NCI-H2107 treated with DMSO at 0.1 percent for 48 hours (cell line): Measurements from ENCODE around the gene C5orf15.

Source experiments
- DNase-seq: peaks from one replicate; lab custom pipeline; 2025; ENCODE audit not compliant: unreplicated experiment; lab: John Stamatoyannopoulos, UW

C5orf15 gene

DNA sequence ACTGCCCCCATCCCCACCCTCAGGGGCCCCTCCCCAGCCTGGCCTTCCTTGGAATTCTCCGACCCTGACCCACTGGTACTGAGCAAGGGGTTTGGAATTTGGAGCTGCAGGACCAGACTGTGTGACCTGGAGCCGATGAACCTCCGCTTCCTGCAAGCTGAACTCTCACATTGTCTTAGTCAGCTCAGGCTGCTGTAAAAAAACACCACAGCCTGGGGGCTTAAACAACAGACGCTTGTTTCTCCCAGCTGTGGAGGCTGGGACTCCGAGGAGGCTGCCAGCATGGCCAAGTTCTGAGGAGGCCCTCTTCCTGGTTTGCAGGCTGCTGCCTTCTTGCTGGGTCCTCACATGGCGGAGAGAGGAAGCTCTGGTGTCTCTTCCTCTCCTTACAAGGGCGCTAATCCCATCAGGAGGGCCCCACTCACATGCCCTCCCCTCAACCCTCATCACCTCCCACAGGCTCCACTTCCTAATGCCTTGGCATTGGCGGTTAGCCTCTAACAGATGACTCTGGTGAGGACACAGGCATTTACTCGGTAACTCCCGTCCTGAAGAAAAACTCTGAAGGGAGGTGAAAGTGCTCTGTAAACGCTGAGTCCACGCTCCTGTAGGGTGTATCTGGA lies 42.4 kb downstream of the C5orf15 start:
- no peak for DNase-seq

DNA sequence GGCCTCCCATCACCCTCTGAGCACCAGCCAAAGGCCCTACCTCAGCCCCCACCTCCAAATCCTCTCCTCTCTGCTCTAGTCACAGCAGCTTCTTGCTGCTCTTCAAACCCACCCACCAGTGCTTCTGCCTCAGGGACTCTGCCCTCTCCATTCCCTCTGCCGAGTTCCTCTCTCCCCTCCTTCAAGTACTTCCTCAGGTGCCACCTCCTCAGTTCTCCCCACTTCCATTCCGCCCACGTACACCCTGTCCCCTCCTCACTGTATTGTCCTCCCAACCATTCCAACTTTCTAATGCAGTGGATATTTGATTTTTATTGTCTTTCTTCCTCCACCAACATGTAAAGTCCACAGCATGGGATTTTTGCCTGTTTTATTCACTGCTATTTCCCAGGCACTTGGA lies 43.2 kb downstream of the C5orf15 start:
- DNase-seq, result no peak

DNA sequence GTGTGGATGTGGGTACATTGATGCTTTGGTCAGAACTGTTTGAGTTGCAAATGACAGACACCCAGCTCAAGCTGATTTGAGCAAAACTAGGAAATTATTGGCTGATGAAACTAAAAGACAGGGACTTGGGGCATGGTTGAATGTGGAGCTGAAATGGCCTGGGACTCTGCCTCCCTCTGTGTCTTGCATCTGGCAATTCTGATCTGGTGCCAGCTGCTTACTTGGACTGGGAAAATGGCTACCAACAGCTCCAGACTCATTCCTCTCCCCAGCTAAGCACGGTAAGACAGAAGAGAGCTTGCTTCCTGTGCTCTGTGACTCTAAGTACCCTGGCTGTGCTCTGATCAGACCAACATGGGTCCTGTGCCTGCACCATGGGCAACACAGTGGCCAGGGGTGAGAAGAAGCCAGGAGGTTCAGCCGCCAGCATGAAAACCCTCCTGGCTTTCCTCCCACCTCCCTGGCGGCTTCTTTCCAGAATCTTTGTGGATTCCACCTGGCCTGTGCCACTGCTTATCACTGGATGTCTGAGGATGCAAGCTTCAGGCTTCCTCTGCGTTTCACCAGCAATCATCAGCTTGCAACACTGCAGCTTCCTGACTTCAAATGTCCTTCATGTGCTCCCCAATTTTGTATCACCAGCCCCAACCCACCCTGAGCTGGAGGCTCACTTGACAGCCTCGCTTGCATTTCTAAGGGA lies 44.1 kb downstream of the C5orf15 start:
- DNase-seq, result no peak

DNA sequence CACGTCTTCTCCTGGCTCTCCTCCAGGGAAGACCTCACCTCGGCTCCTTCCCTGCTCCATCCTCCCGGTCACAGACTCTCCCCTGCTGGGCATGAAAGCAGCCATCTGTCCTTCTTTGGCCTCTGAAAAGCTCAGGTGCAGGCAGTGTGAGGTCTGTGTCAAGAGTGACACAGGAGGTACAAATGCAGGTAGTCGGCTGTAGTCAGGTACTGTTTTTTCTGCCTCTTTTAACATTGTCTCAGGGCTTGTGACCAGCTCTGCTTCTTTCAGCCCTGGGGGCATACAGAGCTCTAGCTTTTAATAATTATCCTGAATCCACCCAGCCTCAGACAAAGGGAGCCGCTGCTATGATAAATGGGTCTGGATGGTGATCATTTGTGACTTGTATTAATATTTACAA lies 46.4 kb downstream of the C5orf15 start:
- no peak for DNase-seq

DNA sequence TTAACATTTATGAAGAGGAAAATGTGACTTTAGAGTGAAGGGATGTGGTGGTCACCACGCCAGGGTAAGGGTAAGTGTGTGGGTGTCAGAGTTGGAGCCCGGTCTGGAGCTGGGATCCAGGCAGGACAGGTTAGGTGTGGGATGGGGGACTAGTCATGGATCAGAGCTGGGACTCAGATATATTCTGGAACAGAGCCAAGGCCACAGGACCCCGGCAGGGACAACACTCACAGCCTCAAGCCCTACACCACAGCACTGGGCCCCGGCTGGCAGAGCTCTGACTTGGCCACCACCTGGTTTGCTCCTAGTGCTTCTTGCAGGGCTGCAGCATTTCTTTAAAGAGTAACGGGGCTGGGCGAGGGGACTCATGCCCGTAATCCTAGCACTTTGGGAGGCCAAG lies 47.4 kb downstream of the C5orf15 start:
- DNase-seq, result no peak

DNA sequence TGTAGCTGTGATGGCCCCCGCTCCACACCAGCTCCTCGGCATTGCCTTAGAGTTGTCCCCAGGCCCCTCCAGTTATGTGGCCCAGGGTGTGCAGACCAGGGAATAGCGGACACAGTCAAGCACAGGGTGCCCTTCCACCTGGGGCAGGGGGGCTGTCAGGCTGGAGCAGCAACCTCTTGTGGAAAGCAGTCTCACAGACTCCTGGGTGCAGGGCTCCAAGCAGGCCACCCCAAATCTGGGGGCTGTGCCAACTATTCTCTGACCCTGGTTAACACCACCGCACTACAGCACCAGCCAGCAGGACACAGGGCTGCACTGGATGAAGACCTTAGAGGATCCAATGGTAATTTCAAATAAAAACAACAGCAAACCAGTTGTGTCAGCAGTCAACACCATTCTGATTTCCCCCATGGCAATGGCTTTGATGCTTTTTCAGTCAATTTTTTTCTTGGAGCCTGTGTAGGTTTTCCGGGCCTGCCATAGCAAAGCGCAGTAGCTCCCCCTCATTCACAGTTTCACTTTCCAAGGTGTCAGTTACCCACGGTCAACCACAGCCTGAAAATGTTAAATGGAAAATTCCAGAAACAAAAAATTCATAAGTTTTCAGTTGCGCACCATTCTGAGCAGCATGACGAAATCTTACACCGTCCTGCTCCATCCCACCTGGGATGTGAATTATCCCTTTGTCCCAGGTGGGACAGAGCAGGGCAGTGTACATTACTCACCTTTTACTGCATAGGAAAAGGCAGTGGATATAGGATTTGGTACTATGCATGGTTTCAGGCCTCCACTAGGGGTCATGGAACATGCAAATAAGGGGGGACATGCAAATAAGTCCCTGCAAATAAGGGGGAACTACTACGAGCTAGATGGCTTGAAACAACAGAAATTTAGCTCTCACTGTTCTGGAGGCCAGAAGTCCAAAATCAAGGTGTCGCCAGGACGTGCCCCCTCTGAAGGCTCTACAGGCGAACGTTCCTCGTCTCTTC lies 49.0 kb downstream of the C5orf15 start:
- DNase-seq, result no peak

DNA sequence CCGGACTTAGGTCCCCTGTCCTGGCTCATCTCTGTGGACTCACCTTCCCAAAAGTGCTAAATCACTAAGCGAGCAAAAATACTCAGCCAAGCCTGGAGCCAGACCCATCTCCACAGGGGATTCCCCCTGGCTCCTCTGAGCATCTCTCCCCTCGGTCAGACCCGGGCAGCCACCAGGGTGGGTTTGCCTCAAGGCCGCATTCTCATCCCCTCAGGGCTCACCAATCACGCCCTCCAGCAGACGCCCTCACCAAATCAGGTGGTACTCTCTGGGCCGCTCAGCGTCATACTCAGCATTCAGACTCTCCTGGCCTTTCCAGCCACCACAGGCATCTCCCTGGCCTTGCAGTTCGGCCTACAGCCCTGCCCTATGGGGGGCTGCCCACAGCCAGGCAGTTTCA lies 49.7 kb downstream of the C5orf15 start:
- no peak for DNase-seq

DNA sequence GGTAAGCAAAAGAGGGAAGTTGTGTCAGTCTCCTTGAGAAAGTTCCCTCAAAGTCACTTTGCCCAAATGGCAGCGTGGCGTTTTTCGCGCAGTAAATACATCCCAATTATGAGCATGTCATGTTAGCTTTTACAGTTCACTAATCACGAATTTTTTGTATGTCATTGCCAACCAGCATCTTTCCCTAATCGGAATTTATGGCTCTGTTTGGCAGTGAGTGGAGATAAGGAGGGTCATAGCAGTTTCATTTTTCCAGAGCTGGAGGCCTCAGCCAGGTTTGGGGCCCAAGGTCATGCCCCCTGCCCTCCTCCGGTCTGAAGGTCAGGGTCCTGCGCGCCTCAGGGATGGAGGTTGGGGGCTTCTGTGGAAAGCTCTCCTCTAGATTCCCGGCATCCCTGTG lies 50.1 kb downstream of the C5orf15 start:
- no peak for DNase-seq

DNA sequence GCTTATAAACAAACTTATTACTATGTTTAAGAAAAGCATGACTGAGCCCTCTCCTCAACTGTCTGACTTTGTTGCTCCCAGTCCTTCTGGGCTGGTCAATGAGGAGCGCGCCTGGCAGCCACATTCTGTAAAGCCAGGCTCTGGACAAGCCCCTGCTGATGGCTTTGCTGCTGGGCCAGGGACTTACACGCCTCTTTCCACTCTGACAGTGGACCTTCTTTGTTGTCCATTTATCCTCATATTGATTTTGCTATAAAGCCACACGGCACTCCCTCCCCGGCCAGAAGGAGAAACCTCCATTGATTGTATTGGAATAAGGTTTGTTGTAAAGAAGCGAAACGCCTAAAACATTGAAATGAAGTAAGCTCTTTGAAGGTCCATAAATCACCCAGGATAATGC lies 50.6 kb downstream of the C5orf15 start:
- DNase-seq, result no peak

DNA sequence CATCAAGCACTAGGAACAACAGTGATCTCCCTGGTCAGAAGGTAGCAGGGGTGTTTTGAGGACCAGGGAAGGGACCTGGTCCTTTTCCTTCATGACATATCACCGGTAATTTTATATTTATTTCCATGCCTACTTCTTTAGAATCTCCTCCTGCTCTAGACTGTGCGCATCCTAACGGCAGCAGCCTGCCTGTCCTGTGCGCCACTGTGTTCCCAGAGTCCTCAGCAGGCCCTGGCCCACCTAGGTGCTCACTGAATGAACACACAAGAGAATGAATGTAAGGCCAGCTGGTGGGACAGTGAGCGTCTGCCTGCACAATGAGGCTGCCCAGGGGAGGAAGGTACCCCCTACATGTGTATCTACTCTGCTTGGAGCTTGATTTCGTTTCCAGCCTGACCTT lies 51.5 kb downstream of the C5orf15 start:
- no peak for DNase-seq

DNA sequence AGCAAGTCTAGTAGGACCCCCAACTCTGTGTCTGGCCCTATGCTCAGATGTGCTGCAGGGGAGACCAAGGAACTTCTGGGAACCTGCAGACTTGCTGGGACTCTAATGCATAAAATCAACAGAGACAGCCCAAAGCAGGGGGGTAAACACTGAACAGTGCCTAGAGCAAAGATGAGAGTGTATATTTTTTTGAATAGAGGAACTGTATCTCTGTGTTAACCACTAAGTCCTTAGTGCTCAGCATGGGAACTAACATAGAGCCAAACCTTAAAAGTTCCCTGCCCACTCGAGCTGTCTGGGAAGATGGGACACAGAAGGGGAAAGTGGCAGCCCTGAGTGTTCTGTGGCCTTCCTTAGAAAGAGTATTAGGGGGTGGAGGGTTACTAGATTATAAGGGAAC lies 51.9 kb downstream of the C5orf15 start:
- no peak for DNase-seq

DNA sequence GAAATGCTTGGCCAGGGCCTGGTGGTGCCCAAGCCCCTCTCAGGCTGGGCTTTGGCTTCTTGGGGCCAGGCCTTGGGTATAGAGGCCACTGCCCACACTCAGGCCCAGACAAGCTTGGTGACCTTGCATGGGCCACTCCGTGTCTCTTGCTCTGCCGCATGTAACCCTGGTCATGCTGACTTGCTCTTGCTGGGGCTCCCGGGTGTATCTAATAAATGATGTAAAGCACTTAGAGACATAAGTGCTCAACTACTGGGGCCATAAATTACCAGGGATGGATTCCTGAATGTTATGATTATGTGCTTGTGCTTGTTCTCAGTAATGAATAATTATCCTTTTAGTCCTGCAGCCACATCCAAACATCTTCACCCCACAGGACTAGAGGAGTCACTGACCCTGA lies 54.0 kb downstream of the C5orf15 start:
- DNase-seq, result no peak

DNA sequence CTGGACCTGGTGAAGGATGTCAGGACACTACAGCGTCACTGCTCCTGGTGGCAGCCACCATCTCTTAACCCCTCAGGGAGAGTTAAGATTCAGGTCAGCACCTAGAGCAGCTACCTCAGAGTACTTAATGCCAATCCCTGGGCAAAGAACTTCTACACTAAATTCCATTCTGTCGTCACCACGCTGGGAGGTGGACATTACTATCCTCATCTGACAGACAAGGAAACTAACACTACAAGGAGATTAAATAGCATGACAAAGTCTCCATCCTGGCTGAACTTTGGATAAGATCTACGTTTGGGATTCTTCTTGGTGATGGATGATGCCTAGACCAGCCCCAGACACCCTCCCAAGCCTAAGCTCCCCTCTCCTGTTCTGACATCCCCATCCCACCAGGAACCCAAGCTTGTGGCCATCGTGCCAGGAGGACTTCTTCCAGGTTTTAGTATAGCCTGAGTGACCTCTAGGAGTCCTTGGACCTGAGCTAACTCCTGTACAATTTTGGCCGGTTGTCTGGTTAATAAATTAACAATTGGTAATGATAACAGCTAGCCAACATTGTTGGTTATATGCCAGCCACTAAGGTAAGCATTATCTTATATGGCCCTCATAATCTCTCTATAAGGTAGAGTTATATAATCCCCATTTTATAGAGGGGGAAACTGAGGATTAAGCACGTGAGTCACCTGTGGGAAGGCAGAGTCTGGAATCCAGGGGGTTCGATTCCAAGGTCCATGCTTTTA lies 54.8 kb downstream of the C5orf15 start:
- no peak for DNase-seq

DNA sequence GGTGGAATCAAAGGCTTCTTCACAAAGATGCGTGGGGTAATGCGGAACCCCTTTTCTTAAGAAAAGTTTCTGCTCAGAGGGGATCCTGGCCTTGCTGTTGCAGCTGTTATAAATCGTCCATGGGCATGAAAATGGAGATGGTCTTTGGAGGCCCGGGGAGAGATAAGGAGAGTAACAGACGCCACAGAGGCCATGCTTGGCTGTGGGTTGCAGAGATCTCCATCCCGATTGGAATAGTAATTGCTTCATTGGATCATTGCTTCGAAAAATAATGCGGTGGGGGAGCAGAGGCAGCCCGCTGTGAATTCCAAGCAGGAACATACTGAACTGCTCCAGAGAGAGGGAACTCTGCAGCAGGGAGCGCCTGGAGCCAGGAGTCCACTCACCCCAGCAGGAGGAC lies 55.5 kb downstream of the C5orf15 start:
- no peak for DNase-seq

DNA sequence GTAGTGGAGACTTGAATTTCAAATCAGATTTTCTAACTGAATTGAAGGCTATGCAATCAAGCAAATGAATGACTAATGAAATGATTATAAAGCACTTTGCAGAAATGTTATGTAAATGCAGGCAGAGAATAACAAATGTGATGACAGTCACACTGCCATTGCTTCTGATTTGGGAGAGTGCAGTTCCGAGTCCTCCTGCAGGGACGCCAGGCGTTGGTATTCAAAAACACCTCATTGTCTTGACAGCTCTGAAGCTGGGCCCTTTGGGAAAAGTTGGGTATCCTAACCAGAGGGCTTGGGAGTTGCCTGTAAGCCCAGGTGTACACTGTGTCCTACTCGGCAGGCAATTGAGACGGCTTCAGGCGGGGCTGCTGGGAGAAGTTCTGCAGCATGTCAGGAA lies 57.9 kb downstream of the C5orf15 start:
- no peak for DNase-seq

DNA sequence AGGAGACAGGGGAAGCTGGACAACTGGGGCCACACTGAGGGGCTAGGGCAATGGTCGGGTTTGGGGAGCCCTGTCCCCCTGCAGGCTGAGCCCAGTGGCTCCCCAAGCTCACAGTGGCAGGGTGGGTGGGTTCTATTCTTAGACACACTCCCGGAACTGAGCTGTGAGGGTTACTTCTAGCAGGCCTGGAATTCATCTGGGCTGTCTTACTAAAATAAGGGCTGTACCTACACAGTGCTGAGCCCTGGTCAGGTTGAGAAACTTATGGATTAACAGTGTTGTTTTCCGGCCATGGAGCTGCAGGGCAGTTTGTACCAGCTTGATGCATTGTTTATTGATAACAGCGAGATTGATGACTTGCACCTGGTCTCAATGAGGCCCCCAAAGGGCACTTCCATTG lies 58.8 kb downstream of the C5orf15 start:
- DNase-seq, result no peak

DNA sequence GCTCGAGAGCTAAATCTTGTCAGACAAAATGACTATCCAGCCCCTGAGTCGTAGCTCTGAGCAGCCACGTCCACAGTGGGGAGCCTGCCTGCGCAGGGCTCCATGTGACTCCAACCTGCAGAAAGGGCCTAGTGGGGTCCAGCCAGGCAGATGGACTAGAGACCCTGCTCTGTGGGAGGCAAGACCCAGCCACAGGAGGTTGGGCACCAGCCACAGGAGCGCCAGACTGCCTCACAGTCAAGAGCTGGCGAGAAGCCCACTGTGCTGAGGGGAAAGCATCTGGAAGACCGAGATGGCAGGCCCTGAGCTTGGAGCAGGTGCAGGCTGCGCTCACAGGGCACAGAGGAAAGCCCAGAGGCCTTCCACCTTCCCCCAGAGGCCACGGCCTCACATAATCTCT lies 61.4 kb downstream of the C5orf15 start:
- DNase-seq, result no peak

DNA sequence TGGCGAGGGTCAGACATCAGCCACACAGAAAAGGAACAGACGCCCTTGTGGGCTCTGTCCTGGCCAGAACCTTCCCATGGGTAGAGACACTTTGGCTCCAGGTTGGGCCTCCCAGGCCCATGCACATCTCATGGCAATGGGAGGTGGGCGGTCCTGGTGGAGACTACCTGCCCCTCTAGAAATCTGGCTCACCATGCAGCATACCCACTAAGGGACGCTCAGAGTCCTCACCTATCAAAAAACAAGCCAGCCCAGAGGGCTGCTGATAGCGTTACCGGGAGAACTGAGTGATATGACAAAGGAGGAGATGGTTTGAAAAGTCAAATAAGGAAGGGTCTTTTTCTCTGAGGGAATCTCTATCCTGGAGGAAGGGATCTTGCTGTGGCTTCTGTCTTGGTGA lies 62.1 kb downstream of the C5orf15 start:
- DNase-seq, result no peak
